ENCODE measurements around the gene CLCNKB. TPM values are rescaled to one million over a fixed set of nuclear protein-coding genes. Genes with fewer than 3 reads are reported as not detected.

The CLCNKB gene
- total RNA-seq, 1 experiment from 2014 or later, result not detected

- H3K27me3 ChIP-seq (ENCODE audit: low read length), result no peaks in the 10 kb centered on the region
- peak overlapping the region; percentile 4; the same call in 1 of the 2 replicates for H3K9ac ChIP-seq (ENCODE audit: low read length)
- no peaks in the 10 kb centered on the region for H3K9me3 ChIP-seq (ENCODE audit: low read length)
- ChIA-PET CTCF (interaction anchor here (0.6 to 2.2 kb wide), 12 partner anchors 33 to 284 kb away, joined by 3 to 8 read pairs (median 4); no protein-coding TSS in a partner anchor), POLR2A (ENCODE audit: unreplicated experiment) (no interaction called here)
- H3F3A ChIP-seq (ENCODE audit: low read length, unreplicated experiment), result peaks cover 4% of the 10 kb centered on the region
- ATAC-seq (peak; percentile 55), DNase-seq (peak; percentile 80)
- no TSS peak for BruUV-seq (replicated peaks)
- H3K9me2 ChIP-seq (replicated peaks; ENCODE audit: low read length), result no peaks in the 10 kb centered on the region
- H3K4me1 ChIP-seq (ENCODE audit: insufficient read depth, low read length), result peaks cover 35% of the 10 kb centered on the region
- TF ChIP-seq EZH2phosphoT487 (IDR thresholded peaks at IDR 0.05; ENCODE audit: borderline replicate concordance, low read length) (no peak), CTCF (conservative IDR thresholded peaks at IDR 0.05; ENCODE audit: low read depth, low read length) (peak; percentile 92), EZH2 (IDR thresholded peaks at IDR 0.05; ENCODE audit: low read length, unreplicated experiment) (no peak)
- H3K79me2 ChIP-seq (ENCODE audit: low read length), result peaks cover 4% of the 10 kb centered on the region; the same call in 1 of the 2 replicates
- H3K4me3 ChIP-seq (ENCODE audit: low read length), result no peak overlapping the region
- intact Hi-C loops (cut with micrococcal nuclease), result loop anchor here (1.0 to 5.0 kb wide), 5 partner anchors 68 to 283 kb away; partner anchors contain the start of gene CPLANE2
- H2AFZ ChIP-seq (ENCODE audit: low read length), result peak overlapping the region; percentile 54
- H3K4me2 ChIP-seq (ENCODE audit: low read length), result peak overlapping the region; percentile 45
- H3K36me3 ChIP-seq (ENCODE audit: low read depth, low read length), result no peaks in the 10 kb centered on the region
- no peaks in the 10 kb centered on the region for H4K20me1 ChIP-seq (ENCODE audit: low read length)
- peak overlapping the region; percentile 8 for H3K27ac ChIP-seq (ENCODE audit: low read length)
Measured at GRCh38 chr1:16078925-16079656, 35.5 kb downstream of the CLCNKB start.

- Histone ChIP-seq H3K4me2 (ENCODE audit: low read length) (no peak overlapping the region), H4K20me1 (ENCODE audit: low read length) (no peaks in the 10 kb centered on the region), H3K36me3 (ENCODE audit: low read depth, low read length) (no peaks in the 10 kb centered on the region), H3K4me3 (ENCODE audit: low read length) (no peak overlapping the region), H3K9me2 (replicated peaks; ENCODE audit: low read length) (no peaks in the 10 kb centered on the region), H3K79me2 (ENCODE audit: low read length) (peaks cover 4% of the 10 kb centered on the region; the same call in 1 of the 2 replicates), H3F3A (ENCODE audit: low read length, unreplicated experiment) (peaks cover 2% of the 10 kb centered on the region), H3K4me1 (ENCODE audit: insufficient read depth, low read length) (peaks cover 29% of the 10 kb centered on the region), H3K9ac (ENCODE audit: low read length) (no peak overlapping the region), H3K27me3 (ENCODE audit: low read length) (no peaks in the 10 kb centered on the region), H2AFZ (ENCODE audit: low read length) (no peak overlapping the region), H3K27ac (ENCODE audit: low read length) (no peak overlapping the region), H3K9me3 (ENCODE audit: low read length) (no peaks in the 10 kb centered on the region)
- CTCF ChIA-PET, result interaction anchor here (0.8 kb wide), 1 partner anchor 37 kb away, joined by 3 read pairs; no protein-coding TSS in a partner anchor
- POLR2A ChIA-PET (ENCODE audit: unreplicated experiment), result no interaction called here
- intact Hi-C loops (cut with micrococcal nuclease), result no loop called here
- DNase-seq (no peak), ATAC-seq (no peak)
- TF ChIP-seq EZH2 (IDR thresholded peaks at IDR 0.05; ENCODE audit: low read length, unreplicated experiment), result no peak
- TF ChIP-seq EZH2phosphoT487 (IDR thresholded peaks at IDR 0.05; ENCODE audit: borderline replicate concordance, low read length), result no peak
- TF ChIP-seq CTCF (conservative IDR thresholded peaks at IDR 0.05; ENCODE audit: low read depth, low read length), result no peak
- no TSS peak for BruUV-seq (replicated peaks)
Measured at GRCh38 chr1:16080422-16081150, 37.0 kb downstream of the CLCNKB start.
